ENCODE data around the gene OR1B1. TPM values are rescaled to one million over a fixed set of nuclear protein-coding genes. Genes with fewer than 3 reads are reported as not detected.

The OR1B1 gene
- not detected for total RNA-seq

DNA sequence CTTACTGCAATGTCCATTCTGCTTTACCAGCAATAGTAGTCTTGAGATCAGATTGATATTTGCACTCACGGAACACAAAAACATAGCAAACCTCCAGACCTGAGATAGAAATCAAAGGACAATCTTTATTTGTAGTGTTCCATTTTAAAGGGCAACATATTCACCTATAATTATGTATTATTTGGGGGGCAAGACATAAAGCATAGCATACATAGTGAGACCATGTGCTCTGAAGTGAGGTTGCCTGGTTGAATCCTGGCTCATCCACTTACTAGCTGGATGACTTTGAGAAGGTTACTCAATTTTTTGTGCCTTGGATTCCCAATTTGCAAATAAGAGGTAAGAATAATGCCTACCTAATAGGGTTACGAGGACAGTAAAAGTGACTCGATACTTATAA is at the start of gene OR1B1:
TSS of gene OR1B1 (minus strand) at position 101 of the 400 bp plus-strand sequence.
- TF ChIP-seq, protein P1, sequence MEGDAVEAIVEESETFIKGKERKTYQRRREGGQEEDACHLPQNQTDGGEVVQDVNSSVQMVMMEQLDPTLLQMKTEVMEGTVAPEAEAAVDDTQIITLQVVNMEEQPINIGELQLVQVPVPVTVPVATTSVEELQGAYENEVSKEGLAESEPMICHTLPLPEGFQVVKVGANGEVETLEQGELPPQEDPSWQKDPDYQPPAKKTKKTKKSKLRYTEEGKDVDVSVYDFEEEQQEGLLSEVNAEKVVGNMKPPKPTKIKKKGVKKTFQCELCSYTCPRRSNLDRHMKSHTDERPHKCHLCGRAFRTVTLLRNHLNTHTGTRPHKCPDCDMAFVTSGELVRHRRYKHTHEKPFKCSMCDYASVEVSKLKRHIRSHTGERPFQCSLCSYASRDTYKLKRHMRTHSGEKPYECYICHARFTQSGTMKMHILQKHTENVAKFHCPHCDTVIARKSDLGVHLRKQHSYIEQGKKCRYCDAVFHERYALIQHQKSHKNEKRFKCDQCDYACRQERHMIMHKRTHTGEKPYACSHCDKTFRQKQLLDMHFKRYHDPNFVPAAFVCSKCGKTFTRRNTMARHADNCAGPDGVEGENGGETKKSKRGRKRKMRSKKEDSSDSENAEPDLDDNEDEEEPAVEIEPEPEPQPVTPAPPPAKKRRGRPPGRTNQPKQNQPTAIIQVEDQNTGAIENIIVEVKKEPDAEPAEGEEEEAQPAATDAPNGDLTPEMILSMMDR (IDR thresholded peaks at IDR 0.05): no peak
- TF ChIP-seq POLR2A (IDR thresholded peaks at IDR 0.05): no peak
- 93 to 97% methylated on average over 3 of the region's 3 CpGs for WGBS, 2 donors
- no peak within 1 kb of the TSS for H3K4me3 ChIP-seq (ENCODE audit: low read depth, poor library complexity, severe bottlenecking)
- DNase-seq (ENCODE audit: low spot score in 2 of 2): no peak
- intact Hi-C loops (cut with DNase I; ENCODE audit: low total_unique reads): no loop called here

- no peak overlapping the region for H3K4me3 ChIP-seq (ENCODE audit: low read depth, poor library complexity, severe bottlenecking)
- WGBS, 2 donors: 94 to 100% methylated on average over 1 of the region's 1 CpG
- intact Hi-C loops (cut with DNase I; ENCODE audit: low total_unique reads): no loop called here
- TF ChIP-seq POLR2A (IDR thresholded peaks at IDR 0.05): no peak
- TF ChIP-seq, protein P1 (IDR thresholded peaks at IDR 0.05): no peak
- DNase-seq (ENCODE audit: low spot score in 2 of 2): no peak
Observed at GRCh38 chr9:122695696-122696095, 38.3 kb upstream of the OR1B1 start.

DNA sequence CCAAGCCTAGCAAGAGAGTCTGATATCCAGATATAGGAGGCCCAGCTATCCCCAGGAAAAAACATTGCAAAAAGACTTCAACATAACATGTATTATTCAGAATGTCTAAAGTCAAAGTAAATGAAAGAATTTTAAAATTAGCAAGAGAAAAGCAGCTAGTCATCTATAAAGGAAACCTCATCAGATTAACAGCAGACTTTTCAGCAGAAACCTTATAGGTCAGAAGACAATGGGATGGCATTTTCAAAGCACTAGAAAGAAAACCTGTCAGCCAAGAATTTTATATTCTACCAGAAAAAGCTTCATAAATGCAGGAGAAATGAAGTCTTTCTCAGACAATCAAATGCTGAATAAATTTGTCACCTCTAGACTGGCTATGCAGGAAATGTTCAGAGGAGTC is 27.4 kb upstream of the OR1B1 start:
- DNase-seq (ENCODE audit: low spot score in 2 of 2): no peak
- no peak overlapping the region for H3K4me3 ChIP-seq (ENCODE audit: low read depth, poor library complexity, severe bottlenecking)
- TF ChIP-seq, protein P1 (IDR thresholded peaks at IDR 0.05): no peak
- TF ChIP-seq POLR2A (IDR thresholded peaks at IDR 0.05): no peak
- intact Hi-C loops (cut with DNase I; ENCODE audit: low total_unique reads): no loop called here

GRCh38 chr9:122672481-122672880 is 15.1 kb upstream of the OR1B1 start:
- intact Hi-C loops (cut with DNase I; ENCODE audit: low total_unique reads): no loop called here
- no peak overlapping the region for H3K4me3 ChIP-seq (ENCODE audit: low read depth, poor library complexity, severe bottlenecking)
- TF ChIP-seq, protein P1 (IDR thresholded peaks at IDR 0.05): no peak
- no peak for TF ChIP-seq POLR2A (IDR thresholded peaks at IDR 0.05)
- DNase-seq (ENCODE audit: low spot score in 2 of 2): no peak
- WGBS, 2 donors: 57 to 95% methylated on average over 2 of the region's 2 CpGs

- DNase-seq (ENCODE audit: low spot score in 2 of 2): no peak
- no peak within 1 kb of the TSS for H3K4me3 ChIP-seq (ENCODE audit: low read depth, poor library complexity, severe bottlenecking)
- 68% methylated on average over 2 of the region's 2 CpGs for WGBS, 2 donors
- TF ChIP-seq, protein P1 (IDR thresholded peaks at IDR 0.05): no peak
- no peak for TF ChIP-seq POLR2A (IDR thresholded peaks at IDR 0.05)
- intact Hi-C loops (cut with DNase I; ENCODE audit: low total_unique reads): no loop called here
Observed at GRCh38 chr9:122661416-122661815, 4.0 kb upstream of the OR1B1 start, which contains the start of gene OR1L1. TSS of gene OR1L1 (plus strand) at chr9:122661716. CDS start at chr9:122661716, 0 bp downstream.

DNA sequence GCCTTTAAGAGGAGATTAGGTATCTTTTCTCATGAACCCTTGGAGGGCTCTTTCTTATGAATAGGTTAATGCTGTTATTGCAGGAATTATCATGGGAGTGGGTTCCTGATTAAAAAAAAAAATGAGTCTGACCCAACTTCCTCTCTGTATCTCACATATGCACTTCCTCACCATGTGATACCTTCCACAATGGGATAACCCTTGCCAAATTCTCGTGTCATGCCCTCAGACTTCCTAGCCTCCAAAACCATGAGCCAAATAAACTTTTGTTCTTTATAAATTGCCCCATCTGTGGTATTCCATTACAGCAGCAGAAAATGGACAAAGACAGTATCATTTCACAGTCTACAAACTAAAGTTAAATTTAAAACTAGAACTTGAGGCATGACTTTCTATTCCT is 1.0 kb downstream of the OR1B1 start:
- intact Hi-C loops (cut with DNase I; ENCODE audit: low total_unique reads): no loop called here
- DNase-seq (ENCODE audit: low spot score in 2 of 2): no peak
- no peak overlapping the region for H3K4me3 ChIP-seq (ENCODE audit: low read depth, poor library complexity, severe bottlenecking)
- TF ChIP-seq, protein P1 (IDR thresholded peaks at IDR 0.05): no peak
- no peak for TF ChIP-seq POLR2A (IDR thresholded peaks at IDR 0.05)
- WGBS, 2 donors: 15 to 22% methylated on average over 1 of the region's 1 CpG
